ENCODE results near the gene FGD6.

Gene FGD6

GRCh38 chr12:95073698-95074520 lies 143.4 kb downstream of the FGD6 start:
- DNase-seq, result no peak

GRCh38 chr12:95072900-95073697 lies 144.2 kb downstream of the FGD6 start, which contains the start of gene NR2C1:
Gene NR2C1 (minus strand): TSS chr12:95073618. CDS start chr12:95067384, 6,234 bp downstream.
- DNase-seq, result peak; percentile 96

- no peak for DNase-seq
Observed at GRCh38 chr12:95070378-95070777, 146.9 kb downstream of the FGD6 start.

- no peak for DNase-seq
Observed at GRCh38 chr12:95066091-95066855, 151.0 kb downstream of the FGD6 start.

- DNase-seq, result no peak
Observed at GRCh38 chr12:95060951-95061350, 156.3 kb downstream of the FGD6 start.

GRCh38 chr12:95059984-95060383 lies 157.3 kb downstream of the FGD6 start:
- no peak for DNase-seq

- DNase-seq, result no peak
Observed at GRCh38 chr12:95057424-95057823, 159.8 kb downstream of the FGD6 start.

- no peak for DNase-seq
Observed at GRCh38 chr12:95055057-95055456, 162.2 kb downstream of the FGD6 start.

GRCh38 chr12:95054206-95054605 lies 163.1 kb downstream of the FGD6 start:
- DNase-seq, result no peak

GRCh38 chr12:95051241-95051640 lies 166.0 kb downstream of the FGD6 start:
- no peak for DNase-seq

- DNase-seq, result no peak
Observed at GRCh38 chr12:95037906-95038305, 179.4 kb downstream of the FGD6 start.

GRCh38 chr12:95034750-95035149 lies 182.5 kb downstream of the FGD6 start:
- no peak for DNase-seq
